HUES6 (cell line): ENCODE measurements around the gene FUZ.
A peak's percentile ranks its signal among the peaks of the same experiment; 100 is the strongest.

ENCODE experiments used
- H3K27ac ChIP-seq: 2 replicates; pipeline ENCODE4 v1.7.0; 2013; ENCODE audit warnings: low read depth, mild to moderate bottlenecking, low read length, inconsistent platforms
- H3K27me3 ChIP-seq: 2 replicates; pipeline ENCODE4 v1.6.1; 2013; ENCODE audit warnings: low read length; ENCODE audit not compliant: control insufficient read depth, insufficient read depth
- H3K36me3 ChIP-seq: 2 replicates; pipeline ENCODE4 v1.6.1; 2013; ENCODE audit warnings: low read length; ENCODE audit not compliant: control insufficient read depth, insufficient read depth
- H3K4me1 ChIP-seq: 2 replicates; pipeline ENCODE4 v1.6.1; 2013; ENCODE audit warnings: low read length; ENCODE audit not compliant: control insufficient read depth, insufficient read depth
- H3K4me3 ChIP-seq: 2 replicates; pipeline ENCODE4 v1.5.1; 2013; ENCODE audit warnings: low read depth, low read length
- H3K9ac ChIP-seq: one replicate; pipeline ENCODE4 v1.6.1; 2013; ENCODE audit warnings: mild to moderate bottlenecking, low read length
- H3K9me3 ChIP-seq: 2 replicates; pipeline ENCODE4 v1.6.1; 2013; ENCODE audit warnings: low read depth, low read length; ENCODE audit not compliant: control insufficient read depth, insufficient read depth

The FUZ gene

GRCh38 chr19:49791776-49792445, 21.2 kb downstream of the FUZ start:
- Histone ChIP-seq H3K4me3 (no peak overlapping the region), H3K36me3 (peaks cover 68% of the 10 kb centered on the region), H3K27ac (no peak overlapping the region)

DNA sequence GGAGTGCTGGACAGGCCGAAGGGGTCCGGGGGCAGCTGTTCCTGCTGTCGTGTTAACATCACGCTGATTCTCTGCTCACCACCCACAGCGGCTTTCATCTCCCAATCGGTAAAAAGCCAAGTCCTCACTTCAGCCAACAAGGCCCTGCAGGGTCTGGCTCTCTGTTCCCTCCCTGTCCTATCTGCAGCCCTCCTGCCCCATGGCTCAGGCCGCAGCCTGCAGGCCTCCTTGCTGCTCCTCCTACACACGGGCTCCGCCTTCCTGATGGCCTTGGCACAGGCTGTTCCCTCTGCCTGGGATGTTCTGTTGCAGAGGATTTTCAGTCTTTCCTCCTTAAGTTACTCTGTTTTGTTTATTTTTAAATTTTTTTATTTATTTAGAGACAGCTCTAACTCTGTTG, 22.2 kb downstream of the FUZ start:
- H3K4me1 ChIP-seq: peaks cover 10% of the 10 kb centered on the region; the same call in 1 of the 2 replicates
- no peak overlapping the region for H3K9ac ChIP-seq
- no peaks in the 10 kb centered on the region for H3K9me3 ChIP-seq
- no peaks in the 10 kb centered on the region for H3K27me3 ChIP-seq
- H3K27ac ChIP-seq: no peak overlapping the region
- H3K4me3 ChIP-seq: no peak overlapping the region
- peaks cover 57% of the 10 kb centered on the region for H3K36me3 ChIP-seq

More at GRCh38 chr19:49791776-49792445, 21.2 kb downstream of the FUZ start:
- Histone ChIP-seq H3K4me1 (peaks cover under 1% of the 10 kb centered on the region; the same call in 1 of the 2 replicates), H3K9ac (no peak overlapping the region), H3K9me3 (no peaks in the 10 kb centered on the region), H3K27me3 (no peaks in the 10 kb centered on the region)

DNA sequence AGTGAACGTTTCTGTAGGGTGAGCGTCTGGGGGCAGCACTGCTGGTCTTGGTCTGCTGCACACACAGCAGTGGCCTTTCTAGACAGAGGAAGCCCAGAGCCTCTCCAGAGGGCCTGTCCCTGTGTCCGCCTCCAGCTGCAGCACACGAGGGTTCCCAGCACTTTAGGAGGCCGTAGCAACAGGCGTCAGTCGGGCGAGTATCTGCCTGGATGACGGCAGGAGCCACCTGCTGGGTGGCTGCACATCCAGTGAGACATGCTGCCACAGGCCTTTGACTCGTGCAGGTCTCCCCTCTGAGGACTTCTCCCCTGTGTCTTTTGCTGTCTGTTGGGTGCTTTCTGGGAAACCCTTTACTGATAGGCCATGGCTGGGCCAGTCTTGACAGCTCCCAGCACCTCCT, 24.2 kb downstream of the FUZ start:
- H3K4me3 ChIP-seq: no peak overlapping the region
- H3K4me1 ChIP-seq: peaks cover 10% of the 10 kb centered on the region; the same call in 1 of the 2 replicates
- no peak overlapping the region for H3K9ac ChIP-seq
- no peak overlapping the region for H3K27ac ChIP-seq
- H3K27me3 ChIP-seq: no peaks in the 10 kb centered on the region
- no peaks in the 10 kb centered on the region for H3K9me3 ChIP-seq
- peaks cover 49% of the 10 kb centered on the region for H3K36me3 ChIP-seq

- no peaks in the 10 kb centered on the region for H3K9me3 ChIP-seq
- no peak overlapping the region for H3K9ac ChIP-seq
- no peak overlapping the region for H3K27ac ChIP-seq
- H3K4me1 ChIP-seq: peaks cover 10% of the 10 kb centered on the region; the same call in 1 of the 2 replicates
- H3K36me3 ChIP-seq: peaks cover 50% of the 10 kb centered on the region
- no peak overlapping the region for H3K4me3 ChIP-seq
- no peaks in the 10 kb centered on the region for H3K27me3 ChIP-seq
These were observed 25.3 kb downstream of the FUZ start for GRCh38 chr19:49787746-49788145.

- Histone ChIP-seq H3K9me3 (no peaks in the 10 kb centered on the region), H3K4me3 (no peak overlapping the region), H3K4me1 (peaks cover 14% of the 10 kb centered on the region; the same call in 1 of the 2 replicates), H3K27ac (peak overlapping the region; percentile 53; the same call in 1 of the 2 replicates), H3K36me3 (peaks cover 46% of the 10 kb centered on the region), H3K9ac (no peak overlapping the region), H3K27me3 (no peaks in the 10 kb centered on the region)
These were observed 26.7 kb downstream of the FUZ start for GRCh38 chr19:49786376-49786820.

- no peak overlapping the region for H3K27ac ChIP-seq
- H3K9ac ChIP-seq: no peak overlapping the region
- H3K4me1 ChIP-seq: peaks cover 23% of the 10 kb centered on the region; the same call in 1 of the 2 replicates
- H3K9me3 ChIP-seq: no peaks in the 10 kb centered on the region
- H3K4me3 ChIP-seq: no peak overlapping the region
- peaks cover 25% of the 10 kb centered on the region for H3K36me3 ChIP-seq
- no peaks in the 10 kb centered on the region for H3K27me3 ChIP-seq
These were observed 30.6 kb downstream of the FUZ start for GRCh38 chr19:49782515-49782914.

- Histone ChIP-seq H3K9ac (no peak overlapping the region), H3K27me3 (no peaks in the 10 kb centered on the region), H3K27ac (peak overlapping the region; percentile 34; the same call in 1 of the 2 replicates), H3K4me1 (peaks cover 17% of the 10 kb centered on the region; the same call in 1 of the 2 replicates), H3K36me3 (peaks cover 24% of the 10 kb centered on the region), H3K9me3 (no peaks in the 10 kb centered on the region), H3K4me3 (no peak overlapping the region)
These were observed 31.7 kb downstream of the FUZ start for GRCh38 chr19:49781394-49781793.

GRCh38 chr19:49780861-49781260, 32.2 kb downstream of the FUZ start:
- peaks cover 24% of the 10 kb centered on the region for H3K36me3 ChIP-seq
- no peaks in the 10 kb centered on the region for H3K9me3 ChIP-seq
- H3K4me1 ChIP-seq: peaks cover 12% of the 10 kb centered on the region; the same call in 1 of the 2 replicates
- H3K27ac ChIP-seq: no peak overlapping the region
- no peak overlapping the region for H3K4me3 ChIP-seq
- H3K27me3 ChIP-seq: no peaks in the 10 kb centered on the region
- H3K9ac ChIP-seq: no peak overlapping the region

DNA sequence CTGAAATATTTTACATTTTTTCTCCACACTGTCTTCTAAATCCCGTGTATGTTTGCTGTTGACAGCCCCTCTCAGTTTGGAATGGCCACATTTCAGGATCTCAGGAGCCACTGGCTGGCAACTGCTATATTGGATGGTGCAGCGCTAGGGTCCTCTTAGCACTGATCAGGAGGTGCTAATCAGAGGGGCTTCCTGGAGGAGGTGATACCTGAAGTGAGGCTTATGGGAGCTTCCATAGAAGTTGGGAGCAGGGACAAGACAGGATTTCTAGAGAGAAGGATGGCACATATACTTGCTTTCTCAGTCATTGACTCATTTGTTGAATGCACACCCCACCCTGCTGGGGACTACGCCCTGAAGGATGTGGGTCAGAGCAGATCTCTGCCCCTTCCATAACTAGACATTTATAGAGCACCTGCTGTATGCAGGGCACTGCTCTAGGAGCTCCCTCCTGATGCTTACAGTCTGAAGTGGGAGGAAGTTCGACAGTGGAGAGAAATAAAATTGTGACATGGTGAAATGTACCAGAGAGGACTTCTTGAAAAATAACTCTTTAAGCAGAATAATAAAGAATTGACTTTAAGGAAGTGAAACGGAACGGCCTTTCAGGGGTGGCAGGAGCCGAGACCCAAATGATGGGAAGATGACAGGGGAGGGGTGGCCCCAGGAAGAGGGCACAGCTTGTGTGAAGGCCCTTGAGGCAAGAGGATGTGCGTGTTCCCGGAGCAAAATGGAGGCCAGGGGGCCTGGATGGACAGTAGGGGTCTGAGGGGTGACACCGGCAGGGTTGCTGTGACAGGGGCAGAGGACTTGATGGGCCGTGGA, 33.1 kb downstream of the FUZ start:
- H3K9ac ChIP-seq: no peak overlapping the region
- H3K27ac ChIP-seq: no peak overlapping the region
- peaks cover 19% of the 10 kb centered on the region for H3K36me3 ChIP-seq

GRCh38 chr19:49776371-49776764, 36.7 kb downstream of the FUZ start:
- peaks cover 12% of the 10 kb centered on the region; the same call in 1 of the 2 replicates for H3K4me1 ChIP-seq
- H3K27ac ChIP-seq: no peak overlapping the region
- H3K9me3 ChIP-seq: no peaks in the 10 kb centered on the region
- H3K4me3 ChIP-seq: no peak overlapping the region
- H3K9ac ChIP-seq: no peak overlapping the region
- no peaks in the 10 kb centered on the region for H3K36me3 ChIP-seq
- no peaks in the 10 kb centered on the region for H3K27me3 ChIP-seq

More for the DNA sequence above, 33.1 kb downstream of the FUZ start:
- H3K4me1 ChIP-seq: peaks cover 12% of the 10 kb centered on the region; the same call in 1 of the 2 replicates
- H3K27me3 ChIP-seq: no peaks in the 10 kb centered on the region
- H3K9me3 ChIP-seq: no peaks in the 10 kb centered on the region
- H3K4me3 ChIP-seq: no peak overlapping the region
